Retinal pigment epithelial cell (primary cell): ENCODE results near the gene TENM4.
A peak's percentile ranks its signal among the peaks of the same experiment; 100 is the strongest.

Experiments used
- DNase-seq: peaks from one replicate; pipeline ENCODE4 v3.0.0-alpha.2; 2010; ENCODE audit warnings: low read depth
- H3K4me3 ChIP-seq: 2 replicates; pipeline ENCODE4 v1.5.1; 2011; ENCODE audit warnings: mild to moderate bottlenecking, low read length, control low read depth, moderate library complexity
- CTCF ChIP-seq: conservative IDR thresholded peaks from 2 replicates; pipeline ENCODE4 v1.5.1; 2011; ENCODE audit warnings: low read depth, low read length, control low read depth, inconsistent platforms

TENM4 gene

GRCh38 chr11:79437981-79438630 is 2.7 kb downstream of the TENM4 start:
- H3K4me3 ChIP-seq = peak overlapping the region; percentile 81
- DNase-seq = no peak
- TF ChIP-seq CTCF = no peak

- peak overlapping the region; percentile 81 for H3K4me3 ChIP-seq
- no peak for DNase-seq
- TF ChIP-seq CTCF = no peak
Observed at GRCh38 chr11:79437278-79437980, 3.4 kb downstream of the TENM4 start.

GRCh38 chr11:79436919-79437277 is 3.9 kb downstream of the TENM4 start:
- no peak for DNase-seq
- TF ChIP-seq CTCF = no peak
- peak overlapping the region; percentile 81 for H3K4me3 ChIP-seq

- no peak overlapping the region for H3K4me3 ChIP-seq
- TF ChIP-seq CTCF = no peak
Observed at GRCh38 chr11:79434283-79434682, 6.5 kb downstream of the TENM4 start.

GRCh38 chr11:79432138-79432537 is 8.7 kb downstream of the TENM4 start:
- no peak for TF ChIP-seq CTCF
- H3K4me3 ChIP-seq = no peak overlapping the region
- no peak for DNase-seq

More at GRCh38 chr11:79434283-79434682, 6.5 kb downstream of the TENM4 start:
- DNase-seq = no peak

- H3K4me3 ChIP-seq = no peak overlapping the region
- no peak for DNase-seq
- no peak for TF ChIP-seq CTCF
Observed at GRCh38 chr11:79431535-79431934, 9.3 kb downstream of the TENM4 start.

GRCh38 chr11:79430280-79430679 is 10.6 kb downstream of the TENM4 start:
- no peak for DNase-seq
- peak; percentile 8 for TF ChIP-seq CTCF
- no peak overlapping the region for H3K4me3 ChIP-seq
